ENCODE results near the gene MYO5A.

The MYO5A gene

DNA sequence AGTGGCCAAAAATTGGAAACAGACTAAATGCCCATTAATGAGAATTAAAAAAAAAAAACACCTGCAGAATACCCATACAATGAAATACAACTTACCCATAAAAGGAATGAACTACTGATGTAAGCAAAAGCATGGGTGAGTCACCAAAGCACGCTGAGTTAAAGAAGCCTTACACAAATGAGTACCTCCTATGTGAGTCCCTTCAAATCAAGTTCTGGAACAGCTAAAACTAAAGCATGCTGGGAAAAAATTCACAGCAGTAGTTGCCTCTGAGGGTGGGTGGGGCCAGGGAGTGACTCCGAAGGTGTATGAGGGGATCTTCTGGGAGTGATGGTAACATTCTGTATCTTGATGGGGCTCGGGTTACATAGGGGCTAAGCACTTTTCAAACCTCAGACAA lies 244.5 kb downstream of the MYO5A start:
- DNase-seq = no peak

DNA sequence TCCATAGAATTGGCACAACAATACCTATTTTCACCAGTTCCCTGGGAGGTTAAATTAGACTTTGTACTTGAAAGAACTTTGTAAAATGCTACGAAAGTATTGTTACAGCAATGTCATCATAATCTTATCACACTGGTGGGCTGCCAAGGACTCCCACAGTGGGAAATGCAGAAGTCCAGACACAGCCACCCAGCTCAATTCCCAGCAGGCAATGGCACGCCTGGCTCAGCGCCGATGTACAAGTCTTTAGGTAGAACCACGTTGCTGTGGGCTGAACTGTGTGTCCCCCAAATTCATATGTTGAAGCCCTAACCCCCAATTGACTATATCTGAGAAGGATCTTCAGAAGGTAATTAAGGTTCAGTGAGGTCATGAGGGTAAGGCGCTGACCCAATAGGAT lies 245.4 kb downstream of the MYO5A start:
- DNase-seq = no peak

DNA sequence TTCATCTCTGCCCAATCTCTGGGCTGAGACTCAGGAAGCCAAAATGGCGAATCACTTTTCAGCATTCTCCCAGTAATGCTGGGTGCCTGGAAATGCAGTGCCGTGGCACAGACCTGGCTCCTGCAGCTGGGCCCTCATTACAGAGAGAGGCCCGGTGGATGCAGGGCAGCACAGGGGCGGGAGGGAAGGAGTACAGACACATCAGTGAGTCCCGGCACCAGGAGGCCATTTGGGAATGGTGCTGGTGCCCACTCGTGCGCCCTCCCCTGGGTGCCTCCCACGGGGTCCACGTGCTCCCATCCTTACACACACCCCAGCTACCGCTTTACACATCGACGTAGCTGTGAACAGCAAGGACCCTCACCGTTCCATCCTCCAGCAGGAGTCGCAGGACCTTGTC lies 246.3 kb downstream of the MYO5A start:
- DNase-seq = no peak

DNA sequence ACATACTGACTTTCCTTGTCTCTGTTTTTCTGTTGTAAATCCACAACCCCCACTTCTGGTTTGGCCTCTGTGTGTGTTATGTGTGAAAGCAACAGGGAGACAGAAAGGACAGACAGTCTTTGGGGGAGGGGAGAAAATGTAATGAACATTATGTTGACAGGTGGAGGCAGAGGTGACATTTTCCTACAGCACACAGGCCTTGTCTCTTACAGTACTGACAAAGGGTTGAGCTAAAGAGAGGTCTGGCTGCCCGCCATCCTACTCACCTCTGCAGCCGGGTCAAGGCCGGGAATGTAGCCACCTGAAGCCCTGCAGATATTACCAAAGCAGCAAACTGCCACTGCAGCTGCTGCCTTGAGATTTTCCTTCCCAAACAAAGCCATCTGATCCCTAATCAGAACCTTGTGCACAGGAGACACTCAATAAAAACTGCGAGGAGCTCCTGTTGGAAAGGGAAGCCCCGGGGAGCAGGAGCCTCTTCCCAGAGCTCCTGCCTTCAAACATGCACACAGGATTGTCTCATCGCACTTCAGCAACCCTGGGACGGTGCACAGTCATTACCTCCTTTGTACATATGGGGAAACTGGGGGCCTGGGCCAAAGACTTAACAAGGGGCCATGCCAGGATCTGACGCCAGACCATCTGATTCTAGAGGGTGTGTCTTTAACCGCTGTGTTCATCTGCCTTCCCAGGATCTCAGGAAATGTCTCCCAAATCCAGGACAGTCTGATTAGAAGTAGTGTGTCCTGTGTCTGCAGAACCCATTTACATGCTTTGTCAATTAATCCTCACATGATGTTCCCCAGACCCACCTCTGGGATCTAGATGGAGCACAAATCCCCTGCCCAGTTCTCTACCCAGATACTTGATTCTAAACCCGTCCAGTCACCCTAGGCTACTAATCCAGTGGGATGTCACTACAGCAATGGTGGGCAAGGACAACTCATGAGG lies 247.3 kb downstream of the MYO5A start:
- no peak for DNase-seq

DNA sequence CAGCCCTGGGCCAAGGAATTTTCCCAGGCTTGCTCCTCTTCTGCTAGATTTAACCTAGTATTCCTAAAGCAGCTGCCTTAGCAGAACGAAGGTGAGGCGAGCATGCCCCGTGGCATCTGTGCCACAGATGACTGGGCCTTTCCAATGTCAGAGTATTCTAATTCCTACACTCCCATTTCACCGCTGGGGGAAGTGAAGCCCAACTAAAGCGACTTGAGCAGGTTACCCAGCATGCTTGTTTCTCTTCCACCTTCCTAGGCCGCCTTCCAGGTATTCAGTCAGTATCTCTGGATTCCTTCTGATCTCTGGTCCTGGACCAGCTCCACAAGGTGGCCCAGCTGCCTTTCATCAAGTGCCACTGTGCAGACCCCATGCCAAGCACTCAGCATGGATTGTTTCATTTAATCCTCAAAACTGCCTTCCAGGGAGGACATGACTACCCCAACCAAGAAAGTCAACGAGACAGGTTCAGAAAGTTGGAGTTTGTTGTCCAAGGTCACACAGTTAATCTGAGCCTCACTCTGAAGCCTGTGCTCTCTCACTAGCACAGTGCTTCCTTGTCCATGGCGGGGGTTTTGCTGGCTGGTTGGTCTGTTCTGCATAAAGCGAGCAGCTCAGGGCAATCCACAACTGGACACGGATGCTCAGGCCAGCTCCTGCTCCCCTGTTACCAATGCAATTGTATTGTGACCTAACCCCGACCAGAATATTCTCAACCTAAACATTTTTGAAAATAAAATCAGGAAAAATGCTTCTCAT lies 248.2 kb downstream of the MYO5A start:
- DNase-seq = no peak

DNA sequence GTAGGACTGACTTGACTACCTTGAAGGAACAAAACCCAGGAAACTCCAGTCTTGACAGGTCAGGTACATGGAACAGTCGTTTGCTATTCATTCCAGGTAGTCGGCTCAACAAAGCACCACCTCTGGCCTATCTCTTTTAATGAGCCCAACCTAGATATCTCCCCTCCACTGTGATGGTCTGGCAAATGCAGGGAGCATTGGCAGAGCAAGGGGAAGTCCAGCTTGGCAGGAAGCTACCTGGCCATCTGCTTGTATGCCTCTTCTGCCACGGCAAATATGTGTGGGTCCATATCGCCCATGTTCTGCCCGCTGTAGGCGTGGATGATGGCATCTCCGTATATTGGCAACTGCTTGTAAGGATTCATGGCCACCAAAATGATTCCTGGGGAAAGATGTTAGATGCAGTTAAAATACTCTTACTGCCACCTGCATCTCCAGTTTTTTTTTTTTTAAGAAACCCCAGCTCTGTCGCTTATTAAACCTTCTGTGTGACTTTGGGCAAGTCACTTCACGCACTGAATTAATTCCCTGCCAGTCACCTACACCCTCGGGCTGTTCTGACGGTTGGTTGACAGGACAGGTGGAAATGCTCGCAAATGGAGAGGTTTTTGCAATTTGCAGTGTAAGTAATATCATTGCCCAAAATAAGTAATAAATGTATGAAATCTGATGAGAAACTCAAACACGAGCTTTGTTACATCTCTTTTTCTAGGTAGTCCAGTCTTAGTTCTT lies 249.9 kb downstream of the MYO5A start:
- DNase-seq = no peak

DNA sequence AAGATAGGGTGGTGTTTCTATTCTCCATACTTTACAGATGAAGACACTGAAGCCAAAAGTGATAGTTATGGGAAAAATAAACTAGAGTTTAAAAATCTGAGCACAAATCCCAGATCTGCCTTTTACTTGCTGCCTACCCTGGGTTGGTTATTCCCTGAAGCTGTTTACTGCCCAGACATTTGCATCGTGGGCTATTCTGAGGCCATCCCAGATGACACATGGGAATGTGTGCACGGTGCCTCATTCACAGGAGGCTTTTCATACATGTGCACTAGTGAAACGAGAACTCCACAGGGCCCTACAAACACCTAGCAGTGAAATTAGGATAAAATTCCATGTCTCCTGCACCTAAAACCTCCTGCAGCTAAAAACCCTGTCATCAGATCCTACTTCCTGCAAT lies 250.5 kb downstream of the MYO5A start:
- DNase-seq = no peak

DNA sequence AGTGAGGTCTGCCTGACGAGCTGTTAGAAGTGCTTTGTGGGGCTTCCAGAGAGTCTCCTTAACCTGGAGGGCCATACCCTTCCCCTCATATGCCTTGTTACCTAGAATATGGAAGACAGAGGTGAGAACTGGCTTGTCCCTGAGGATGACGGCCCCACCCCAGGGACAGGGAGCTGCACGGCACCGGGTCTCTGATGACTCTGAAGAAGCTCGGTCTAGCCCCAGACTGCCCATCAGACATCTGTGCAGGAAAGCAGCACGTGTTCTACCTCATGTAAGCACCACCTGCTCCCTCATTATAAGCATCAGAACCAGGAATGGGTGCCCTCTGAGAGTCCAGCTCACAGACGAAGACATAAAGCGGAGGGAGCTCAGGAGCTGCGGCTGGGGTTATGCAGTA lies 251.1 kb downstream of the MYO5A start:
- no peak for DNase-seq

DNA sequence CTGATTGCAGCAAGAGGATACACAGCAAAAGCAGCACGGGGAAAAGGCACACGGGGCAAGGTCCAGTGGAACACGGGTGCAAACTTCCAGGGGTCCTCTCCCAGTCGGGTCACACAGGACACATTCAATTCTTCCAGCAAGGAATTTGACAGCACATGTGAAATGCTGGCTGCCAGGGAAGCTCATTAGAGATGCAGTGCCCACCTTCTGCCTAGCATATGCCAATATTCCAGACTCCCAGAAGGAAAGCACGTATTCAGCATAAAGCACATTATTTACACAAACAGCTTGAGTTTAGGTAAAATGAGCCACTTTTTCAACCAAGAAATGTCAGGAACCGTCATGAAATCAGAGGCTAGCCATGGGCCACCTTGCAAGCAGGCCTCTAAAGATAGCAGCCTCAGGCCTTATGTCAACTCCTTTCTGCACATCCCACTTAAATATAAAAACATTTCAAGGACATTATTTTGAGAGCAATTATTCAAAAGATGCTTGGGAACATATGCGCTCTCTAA lies 252.4 kb downstream of the MYO5A start:
- DNase-seq = no peak

DNA sequence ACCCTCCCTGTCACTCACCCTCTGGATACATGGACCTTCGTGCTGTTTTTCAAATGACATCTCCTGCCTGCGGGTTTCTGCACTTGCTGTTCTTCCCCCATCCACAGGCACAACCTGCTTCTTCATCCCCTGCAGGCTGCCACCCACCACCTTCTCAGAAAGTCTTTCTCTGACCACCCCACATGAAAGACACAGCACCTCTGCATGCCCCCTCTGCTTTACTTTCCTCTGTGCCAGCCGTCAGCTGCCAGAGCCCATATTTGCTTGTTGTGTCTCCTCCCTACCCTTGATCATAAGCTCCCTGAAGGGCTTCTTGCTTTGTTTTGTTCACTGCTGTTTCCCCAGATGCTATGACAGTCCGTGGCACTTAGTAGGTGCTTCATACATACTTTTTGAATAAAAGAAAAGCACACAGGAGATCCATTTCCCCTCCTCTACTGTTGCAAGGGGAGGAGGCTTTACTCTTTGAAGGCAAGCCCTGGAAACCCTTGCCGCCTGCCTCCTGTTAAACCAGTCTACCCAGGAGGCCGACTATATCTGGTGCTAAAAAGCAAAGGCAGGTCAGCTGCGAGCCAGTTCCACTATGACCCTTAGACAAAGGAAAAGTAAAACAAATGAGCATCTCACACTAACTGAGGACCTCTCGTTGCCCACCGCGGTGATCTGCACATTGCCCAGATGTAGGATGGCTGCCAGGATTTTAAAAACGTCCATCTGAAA lies 265.0 kb downstream of the MYO5A start:
- no peak for DNase-seq

DNA sequence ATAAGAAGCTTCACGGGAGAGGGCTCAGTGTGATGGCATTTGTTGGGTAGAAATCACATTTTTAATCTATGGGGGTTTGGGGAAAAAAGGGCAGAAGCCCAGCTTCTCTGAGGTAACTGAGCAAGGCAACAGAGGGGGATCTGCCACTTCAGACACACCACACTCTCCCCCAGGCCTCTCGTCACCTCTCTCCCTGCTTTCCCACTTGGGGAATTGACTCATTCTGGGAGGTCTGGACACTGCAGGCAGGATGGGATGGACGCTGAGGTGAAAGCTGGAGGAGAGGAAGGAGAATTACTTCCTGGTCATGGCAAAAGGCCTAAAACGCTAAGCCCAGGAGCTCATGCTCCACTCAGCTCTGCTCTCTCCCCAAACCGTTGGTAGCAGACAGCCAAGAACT lies 266.3 kb downstream of the MYO5A start:
- DNase-seq = no peak

DNA sequence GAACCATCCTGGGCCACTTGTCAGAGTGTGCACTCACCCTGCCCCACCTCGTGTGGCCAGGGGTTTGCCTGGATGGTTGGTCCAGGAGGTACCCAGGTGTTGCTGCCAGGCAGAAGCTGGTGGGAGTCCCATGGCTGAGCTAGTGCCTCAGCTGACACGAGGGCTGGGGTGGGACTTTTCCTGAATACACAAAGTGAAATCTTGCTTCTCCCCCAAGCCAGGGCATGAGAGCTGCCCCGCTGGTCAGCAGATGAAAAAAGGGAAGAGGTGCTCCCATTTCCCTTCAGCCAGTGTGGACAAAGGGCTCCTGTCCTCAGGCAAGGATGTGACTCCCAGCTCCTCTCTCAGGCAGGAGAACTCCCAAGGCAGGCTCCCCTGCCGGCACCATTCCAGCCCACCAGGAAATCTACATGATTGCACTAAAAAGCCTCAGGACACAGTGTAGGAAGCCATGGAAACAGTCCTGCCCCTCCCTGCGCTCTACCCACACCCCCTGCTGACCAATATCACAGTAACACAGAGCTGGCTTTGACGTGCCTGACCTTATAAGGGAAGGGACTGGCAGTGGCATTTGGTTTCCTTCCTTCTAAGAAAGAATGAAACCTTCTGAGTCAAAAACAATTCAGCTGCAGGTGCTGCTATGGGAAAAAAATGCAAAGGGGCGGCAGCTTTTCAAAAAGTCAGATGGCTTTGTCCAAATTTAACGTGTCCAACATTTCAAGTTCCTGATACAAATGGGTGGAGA lies 267.0 kb downstream of the MYO5A start:
- peak; percentile 74 to 81 for DNase-seq

DNA sequence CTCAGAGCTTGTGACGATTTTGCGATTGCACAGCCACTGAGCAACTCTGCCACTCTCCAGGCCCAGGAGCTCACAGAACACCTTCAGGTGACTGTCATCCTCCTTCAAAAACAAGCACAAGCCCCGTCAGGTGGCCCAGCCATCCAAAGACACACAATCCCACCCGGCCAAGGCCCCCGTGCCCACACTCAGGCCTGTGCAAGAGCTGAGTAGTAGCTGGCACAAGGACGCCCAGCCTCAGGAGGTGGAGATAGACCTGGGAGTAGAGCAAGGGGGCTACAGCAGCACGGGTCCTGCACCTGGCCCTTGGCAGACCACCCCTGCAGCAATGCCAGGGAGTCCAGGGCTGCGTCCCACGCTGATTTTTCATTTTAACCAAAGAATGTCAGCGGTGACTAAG lies 267.7 kb downstream of the MYO5A start:
- DNase-seq = no peak

DNA sequence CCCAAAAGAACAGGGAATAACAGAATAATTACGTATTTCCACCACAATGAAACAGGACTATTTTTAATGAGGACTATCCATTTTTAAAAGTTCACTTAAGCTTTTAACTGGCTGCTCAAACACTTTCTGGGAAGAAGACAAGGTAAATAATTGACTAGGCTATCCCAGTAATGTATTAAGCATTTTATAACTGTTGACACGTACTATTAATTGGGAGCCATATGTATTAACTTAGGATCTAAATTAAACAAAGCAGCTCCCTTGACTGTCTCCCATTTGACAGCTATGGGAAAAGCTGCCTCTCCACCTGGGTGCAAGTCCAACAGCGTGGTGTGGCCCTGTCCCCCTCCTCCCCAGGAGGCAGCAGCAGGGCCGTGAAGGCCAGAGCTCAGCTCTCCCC lies 269.2 kb downstream of the MYO5A start:
- DNase-seq = no peak

DNA sequence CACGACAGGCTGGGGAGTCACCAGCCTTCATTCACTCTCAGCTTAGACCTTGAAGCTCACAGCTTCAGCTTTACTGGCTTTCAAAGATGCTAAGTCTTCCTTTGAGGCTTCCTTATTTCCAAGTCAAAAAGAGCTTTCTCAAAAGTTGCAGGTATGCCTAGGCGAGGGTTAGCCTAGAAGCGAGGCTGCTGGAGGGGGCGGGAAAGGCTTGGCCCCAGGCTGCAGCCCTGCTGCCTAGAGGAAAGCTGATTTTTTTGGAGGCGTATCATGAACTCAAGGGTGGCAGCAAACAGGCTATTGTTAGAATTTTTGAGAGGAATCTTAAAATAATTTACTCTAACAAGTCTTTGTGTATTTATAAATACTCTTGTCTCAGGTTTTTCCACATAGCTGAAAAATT lies 270.2 kb downstream of the MYO5A start:
- no peak for DNase-seq

DNA sequence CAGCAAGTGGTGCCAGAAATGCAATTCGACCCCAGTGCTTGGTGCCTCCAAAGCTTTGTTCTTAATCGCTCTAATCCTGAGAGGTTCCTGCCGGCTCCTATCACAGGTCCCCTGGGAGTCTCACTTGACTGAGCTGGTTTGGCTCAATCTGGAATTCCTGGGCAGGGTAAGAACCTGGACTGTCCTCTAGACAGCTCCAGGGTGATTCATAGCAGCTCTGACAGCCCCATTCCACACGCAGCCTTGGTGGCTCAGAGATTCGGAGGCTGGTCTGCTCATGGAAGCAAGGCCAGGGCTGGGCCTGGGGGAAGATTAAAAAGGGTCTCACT lies 271.0 kb downstream of the MYO5A start:
- DNase-seq = no peak

Measured in inflammatory macrophage treated with lipopolysaccharide for 1 hour (primary cell).